Sigmoid colon (tissue), 7 donors: ENCODE measurements around the gene TCF7L1. TPM values are rescaled to one million over a fixed set of nuclear protein-coding genes. Genes with fewer than 3 reads are reported as not detected.

Experiments used
- DNase-seq: peaks from one replicate; pipeline ENCODE4 v3.0.0-alpha.2; 2019
- H3K27ac ChIP-seq, 4 donors: fragments of 200-600 bp; sonication (generic); one replicate each; pipeline ENCODE4 v1.5.1; 2016 to 2019; ENCODE audit warnings: mild to moderate bottlenecking in 1 of 4
- H3K27me3 ChIP-seq, 3 donors: fragments of 200-600 bp; sonication (generic); one replicate each; pipeline ENCODE4 v1.5.1; 2019; ENCODE audit warnings: mild to moderate bottlenecking in 1 of 3
- H3K36me3 ChIP-seq, 4 donors: fragments of 200-600 bp; sonication (generic); one replicate each; pipeline ENCODE4 v1.5.1; 2016 to 2019
- H3K4me1 ChIP-seq, 4 donors: fragments of 200-600 bp; sonication (generic); one replicate each; pipeline ENCODE4 v1.5.1; 2017 to 2019
- H3K4me3 ChIP-seq, 4 donors: fragments of 200-600 bp; sonication (generic); one replicate each; pipeline ENCODE4 v1.5.1; 2017 to 2019; ENCODE audit warnings: mild to moderate bottlenecking in 2 of 4, moderate library complexity in 1 of 4
- H3K9me3 ChIP-seq, 4 donors: fragments of 200-600 bp in 3 of 4; sonication (generic) in 3 of 4; one replicate each; pipeline versions ENCODE4 v1.5.1 to v1.6.1; 2013 to 2019
- EP300 ChIP-seq, 4 donors: sonication (generic); formaldehyde crosslinking; IDR thresholded peaks; one replicate each; pipeline ENCODE4 v1.6.1; 2017; ENCODE audit warnings: antibody characterized with exemption in 4 of 4
- POLR2A ChIP-seq, 2 donors: fragments of 450-650 bp; IDR thresholded peaks; one replicate each; pipeline ENCODE4 v1.6.1; 2016; ENCODE audit warnings: antibody characterized with exemption in 2 of 2, mild to moderate bottlenecking in 2 of 2, moderate library complexity in 2 of 2
- POLR2AphosphoS5 ChIP-seq, 4 donors: sonication (generic); formaldehyde crosslinking; IDR thresholded peaks; one replicate each; pipeline ENCODE4 v1.6.1; 2017; ENCODE audit warnings: antibody characterized with exemption in 4 of 4
- WGBS, 2 donors: extraction: QIAGEN DNeasy Blood & Tissue Kit; methylation state at CpG; one replicate each; pipeline ENCODE4 v1.1.7; 2013; 5-methylcytosine and 5-hydroxymethylcytosine counted together
- intact Hi-C: fragments of 100-400 bp; cut with DNase I; formaldehyde crosslinking; loops from one replicate; pipeline ENCODE4 v1.15.1; 2023
- polyA plus RNA-seq, 3 donors: library from polyadenylated mRNA; stranded (reverse); fragments of 200-250 nt; gene quantifications; one replicate each; pipeline ENCODE4 v1.2.3, GENCODE V29; 2013
- total RNA-seq, 4 donors: library from RNA; depleted of rRNA; stranded (reverse); fragments of >200 nt; gene quantifications; one replicate each; pipeline ENCODE4 v1.1.0, GENCODE V29; 2016
- TF ChIP-seq, protein P1 (sequence below), 4 experiments: fragments of 450-650 bp in 3 of 4; fragments of 200-600 bp in 1 of 4; IDR thresholded peaks; one replicate each; pipeline ENCODE4 v1.5.1; 2016 to 2019; ENCODE audit warnings: antibody characterized with exemption in 4 of 4, mild to moderate bottlenecking in 3 of 4, moderate library complexity in 2 of 4
- donor health status: healthy with polysubstance abuse.
- donor health status: Bipolar disorder and iron deficiency.
- donor health status: healthy.

The TCF7L1 gene
- total and polyA plus RNA-seq, 7 donors: 1.2 to 15.2 (median 4.0) TPM

DNA sequence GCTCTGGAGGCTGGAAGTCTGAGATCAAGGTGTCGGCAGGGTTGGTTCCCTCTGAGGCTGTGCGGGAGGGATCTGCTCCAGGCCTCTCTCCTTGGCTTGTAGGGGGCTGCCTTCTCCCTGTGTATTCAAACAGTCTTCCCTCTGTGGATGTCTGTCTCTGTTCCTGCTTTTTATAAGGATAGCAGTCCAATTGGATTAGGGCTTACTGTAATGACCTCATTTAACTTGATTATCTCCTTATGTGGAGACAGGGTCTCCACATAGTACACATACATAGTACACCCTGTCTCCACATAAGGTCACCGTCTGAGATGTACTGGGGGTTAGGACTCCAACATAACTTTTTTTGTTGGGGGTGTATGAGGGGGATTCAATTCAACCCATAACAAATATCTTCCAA lies 30.5 kb downstream of the TCF7L1 start:
- H3K4me1 ChIP-seq: peaks cover 0 to 47% (median 41%) of the 10 kb centered on the region in 4 donors
- intact Hi-C loops: no loop called here
- 87 to 92% methylated on average over 3 of the region's 3 CpGs for WGBS, 2 donors

DNA sequence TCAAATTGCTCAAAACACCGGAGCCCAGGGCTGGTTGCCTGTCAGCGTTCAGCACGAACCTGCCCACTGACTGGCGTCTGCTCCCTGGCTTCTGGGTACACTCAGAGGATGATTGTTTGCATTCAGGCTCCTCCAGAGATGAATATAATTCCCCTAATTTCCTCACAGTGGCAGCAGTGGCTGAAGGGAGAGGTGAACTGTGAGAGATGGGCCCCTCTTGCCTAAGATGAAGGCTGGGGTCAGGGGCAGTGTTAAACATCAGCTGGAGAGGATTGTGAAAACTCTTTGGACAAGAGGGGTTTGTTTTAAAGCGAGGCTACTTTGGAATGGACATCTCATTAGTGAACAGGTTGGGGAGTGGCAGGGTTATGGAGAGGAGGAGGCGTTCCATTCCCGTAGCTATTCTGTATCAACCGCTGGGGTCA lies 31.0 kb downstream of the TCF7L1 start:
- DNase-seq: no peak
- Histone ChIP-seq H3K27me3 (no peaks in the 10 kb centered on the region), H3K27ac (no peak overlapping the region), H3K4me1 (peaks cover 0 to 42% (median 37%) of the 10 kb centered on the region in 4 donors), H3K36me3 (no peaks in the 10 kb centered on the region), H3K4me3 (no peak overlapping the region), H3K9me3 (no peaks in the 10 kb centered on the region)
- intact Hi-C loops: no loop called here
- no peak for TF ChIP-seq EP300 (IDR thresholded peaks at IDR 0.05)
- TF ChIP-seq POLR2AphosphoS5 (IDR thresholded peaks at IDR 0.05): no peak
- TF ChIP-seq, protein P1, sequence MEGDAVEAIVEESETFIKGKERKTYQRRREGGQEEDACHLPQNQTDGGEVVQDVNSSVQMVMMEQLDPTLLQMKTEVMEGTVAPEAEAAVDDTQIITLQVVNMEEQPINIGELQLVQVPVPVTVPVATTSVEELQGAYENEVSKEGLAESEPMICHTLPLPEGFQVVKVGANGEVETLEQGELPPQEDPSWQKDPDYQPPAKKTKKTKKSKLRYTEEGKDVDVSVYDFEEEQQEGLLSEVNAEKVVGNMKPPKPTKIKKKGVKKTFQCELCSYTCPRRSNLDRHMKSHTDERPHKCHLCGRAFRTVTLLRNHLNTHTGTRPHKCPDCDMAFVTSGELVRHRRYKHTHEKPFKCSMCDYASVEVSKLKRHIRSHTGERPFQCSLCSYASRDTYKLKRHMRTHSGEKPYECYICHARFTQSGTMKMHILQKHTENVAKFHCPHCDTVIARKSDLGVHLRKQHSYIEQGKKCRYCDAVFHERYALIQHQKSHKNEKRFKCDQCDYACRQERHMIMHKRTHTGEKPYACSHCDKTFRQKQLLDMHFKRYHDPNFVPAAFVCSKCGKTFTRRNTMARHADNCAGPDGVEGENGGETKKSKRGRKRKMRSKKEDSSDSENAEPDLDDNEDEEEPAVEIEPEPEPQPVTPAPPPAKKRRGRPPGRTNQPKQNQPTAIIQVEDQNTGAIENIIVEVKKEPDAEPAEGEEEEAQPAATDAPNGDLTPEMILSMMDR (IDR thresholded peaks at IDR 0.05): no peak
- TF ChIP-seq POLR2A (IDR thresholded peaks at IDR 0.05): no peak
- 66 to 83% methylated on average over 8 of the region's 8 CpGs for WGBS, 2 donors

More for the DNA sequence above, 30.5 kb downstream of the TCF7L1 start:
- H3K27ac ChIP-seq: no peak overlapping the region
- no peaks in the 10 kb centered on the region for H3K27me3 ChIP-seq
- H3K9me3 ChIP-seq: no peaks in the 10 kb centered on the region
- DNase-seq: no peak
- H3K36me3 ChIP-seq: no peaks in the 10 kb centered on the region
- no peak overlapping the region for H3K4me3 ChIP-seq
- TF ChIP-seq, protein P1 (IDR thresholded peaks at IDR 0.05): no peak
- no peak for TF ChIP-seq POLR2AphosphoS5 (IDR thresholded peaks at IDR 0.05)
- no peak for TF ChIP-seq POLR2A (IDR thresholded peaks at IDR 0.05)
- no peak for TF ChIP-seq EP300 (IDR thresholded peaks at IDR 0.05)

DNA sequence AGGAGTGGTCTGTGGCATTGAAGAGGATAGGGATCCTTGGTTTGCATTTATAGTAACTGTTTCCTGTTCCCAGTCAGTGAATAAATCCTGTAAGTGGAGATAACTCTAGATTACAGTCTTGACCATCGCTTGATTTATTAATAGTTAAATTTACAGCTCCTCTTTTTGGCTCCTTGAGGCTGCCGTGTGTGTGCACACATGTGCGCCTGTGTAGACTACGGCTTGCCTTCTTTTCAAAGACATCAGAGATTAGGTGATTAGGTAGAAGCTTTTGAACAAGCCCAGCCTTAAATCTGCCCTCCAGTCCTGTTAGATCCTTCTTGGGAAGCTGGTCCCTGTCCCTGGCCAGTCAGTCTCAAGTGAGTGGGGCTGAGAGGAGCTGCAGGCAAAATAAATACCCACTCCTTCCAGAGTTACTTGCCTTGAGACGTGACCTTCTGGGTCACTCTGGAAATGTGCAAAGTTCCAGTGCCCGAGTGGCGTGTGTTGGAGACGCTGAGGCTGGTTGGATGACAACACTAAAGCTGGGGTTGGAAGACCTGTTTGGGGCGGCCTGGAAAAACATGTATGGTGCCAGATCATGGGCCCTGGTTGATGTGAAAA lies 32.0 kb downstream of the TCF7L1 start:
- intact Hi-C loops: no loop called here
- H3K4me1 ChIP-seq: peaks cover 0 to 42% (median 35%) of the 10 kb centered on the region in 4 donors
- no peak overlapping the region for H3K27ac ChIP-seq
- H3K27me3 ChIP-seq: no peaks in the 10 kb centered on the region
- 81 to 89% methylated on average over 9 of the region's 9 CpGs for WGBS, 2 donors
- no peaks in the 10 kb centered on the region for H3K9me3 ChIP-seq
- no peak overlapping the region for H3K4me3 ChIP-seq
- no peaks in the 10 kb centered on the region for H3K36me3 ChIP-seq
- TF ChIP-seq, protein P1 (IDR thresholded peaks at IDR 0.05): no peak
- TF ChIP-seq EP300 (IDR thresholded peaks at IDR 0.05): no peak
- no peak for TF ChIP-seq POLR2AphosphoS5 (IDR thresholded peaks at IDR 0.05)
- TF ChIP-seq POLR2A (IDR thresholded peaks at IDR 0.05): no peak
- no peak for DNase-seq

DNA sequence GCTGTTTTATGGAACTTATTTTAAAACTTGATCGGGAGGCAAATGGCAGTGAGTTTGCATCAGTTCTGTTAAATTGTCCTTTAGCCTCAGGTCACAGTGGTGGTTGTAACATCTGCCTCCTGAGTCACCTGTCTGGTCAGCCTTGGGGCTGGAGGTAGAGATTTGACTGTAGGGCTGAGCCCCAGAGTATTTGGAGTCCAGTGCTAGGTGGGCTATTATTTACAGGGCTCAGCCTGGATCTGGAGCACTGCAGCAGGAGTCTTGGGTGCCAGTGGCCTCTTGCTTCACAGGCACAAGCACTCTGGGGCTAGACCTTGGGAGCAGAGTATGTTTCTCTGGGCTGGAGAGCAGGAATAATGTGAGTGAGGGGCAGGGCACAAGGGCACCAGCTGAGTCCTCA lies 32.8 kb downstream of the TCF7L1 start:
- intact Hi-C loops: no loop called here
- WGBS, 2 donors: 86 to 96% methylated on average over 1 of the region's 1 CpG
- no peak for DNase-seq
- Histone ChIP-seq H3K9me3 (no peaks in the 10 kb centered on the region), H3K27me3 (no peaks in the 10 kb centered on the region), H3K27ac (no peak overlapping the region), H3K4me3 (no peak overlapping the region), H3K4me1 (peaks cover 0 to 37% (median 33%) of the 10 kb centered on the region in 4 donors), H3K36me3 (no peaks in the 10 kb centered on the region)
- TF ChIP-seq, protein P1 (IDR thresholded peaks at IDR 0.05): no peak
- TF ChIP-seq POLR2A (IDR thresholded peaks at IDR 0.05) (no peak), EP300 (IDR thresholded peaks at IDR 0.05) (no peak), POLR2AphosphoS5 (IDR thresholded peaks at IDR 0.05) (no peak)

DNA sequence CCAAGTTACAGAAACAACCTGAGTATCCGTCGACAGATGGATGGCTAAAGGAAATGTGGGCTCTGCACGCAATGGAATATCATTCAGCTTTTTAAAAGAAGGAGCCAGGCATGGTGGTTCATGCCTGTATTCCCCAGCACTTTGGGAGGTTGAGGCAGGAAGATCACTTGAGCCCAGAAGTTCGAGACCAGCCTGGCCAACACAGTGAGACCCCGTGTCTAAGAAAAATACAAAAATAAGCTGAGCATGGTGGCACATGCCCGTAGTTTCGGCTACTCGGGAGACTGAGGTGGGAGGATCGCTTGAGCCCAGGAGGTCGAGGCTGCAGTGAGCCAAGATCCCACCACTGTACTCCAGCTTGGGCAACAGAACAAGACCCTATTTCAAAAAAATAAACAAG lies 34.3 kb downstream of the TCF7L1 start:
- 92% methylated on average over 10 of the region's 10 CpGs for WGBS, 2 donors
- no peaks in the 10 kb centered on the region for H3K9me3 ChIP-seq
- H3K27me3 ChIP-seq: no peaks in the 10 kb centered on the region
- no peak for DNase-seq
- peaks cover 0 to 28% (median 21%) of the 10 kb centered on the region in 4 donors for H3K4me1 ChIP-seq
- no peaks in the 10 kb centered on the region for H3K36me3 ChIP-seq
- intact Hi-C loops: no loop called here
- TF ChIP-seq, protein P1 (IDR thresholded peaks at IDR 0.05): no peak
- TF ChIP-seq EP300 (IDR thresholded peaks at IDR 0.05): no peak
- H3K4me3 ChIP-seq: no peak overlapping the region
- no peak overlapping the region for H3K27ac ChIP-seq
